AG04450 (cell line): ENCODE results near the gene TDP1. TPM values are rescaled to one million over a fixed set of nuclear protein-coding genes. Genes with fewer than 3 reads are reported as not detected.

ENCODE experiments used
- CTCF ChIA-PET: fragments of 300-600, 350-600 bp; formaldehyde crosslinking; extraction: SDS; loops from one replicate; lab custom pipeline; 2022; ENCODE audit warnings: antibody characterized with exemption, inconsistent platforms; lab: Charles Lee
- POLR2A ChIA-PET: fragments of 350-600 bp; formaldehyde crosslinking; extraction: SDS; loops from one replicate; lab custom pipeline; 2021; ENCODE audit warnings: antibody characterized with exemption, inconsistent platforms; lab: Yijun Ruan, JAX
- DNase-seq: peaks from one replicate; pipeline ENCODE4 v3.0.0-alpha.2; 2011; ENCODE audit warnings: low read depth, low spot score
- H3K27ac ChIP-seq: one replicate; pipeline ENCODE4 v1.5.1; 2012; ENCODE audit warnings: low read depth, low read length, control low read depth
- H3K27me3 ChIP-seq: one replicate; pipeline ENCODE4 v1.6.0; 2012; ENCODE audit warnings: low read length; ENCODE audit not compliant: control insufficient read depth, insufficient read depth
- H3K4me3 ChIP-seq: 2 replicates; pipeline ENCODE4 v1.5.1; 2011; ENCODE audit warnings: mild to moderate bottlenecking, low read depth, low read length, control low read depth
- H3K9me3 ChIP-seq: 2 replicates; pipeline ENCODE4 v1.5.1; 2012; ENCODE audit warnings: low read length; ENCODE audit not compliant: control insufficient read depth, insufficient read depth
- CTCF ChIP-seq: IDR thresholded peaks from 2 replicates; pipeline ENCODE4 v1.5.1; 2011; ENCODE audit warnings: low read depth, low read length, control low read depth, inconsistent platforms
- polyA plus RNA-seq: library from polyadenylated mRNA; depleted of rRNA; stranded (reverse); fragments of >200 nt; gene quantifications from 2 replicates; pipeline ENCODE4 v1.2.3, GENCODE V29; 2011

TDP1 gene
- polyA plus RNA-seq, 1 experiment: 19.0 TPM

- H3K9me3 ChIP-seq: no peaks in the 10 kb centered on the region
- ChIA-PET CTCF (no interaction called here), POLR2A (no interaction called here)
- no peak for TF ChIP-seq CTCF
- H3K27ac ChIP-seq: no peak overlapping the region
- H3K27me3 ChIP-seq: no peaks in the 10 kb centered on the region
- no peak for DNase-seq
- H3K4me3 ChIP-seq: no peak overlapping the region
Observed at GRCh38 chr14:90034156-90034555, 78.4 kb downstream of the TDP1 start.

DNA sequence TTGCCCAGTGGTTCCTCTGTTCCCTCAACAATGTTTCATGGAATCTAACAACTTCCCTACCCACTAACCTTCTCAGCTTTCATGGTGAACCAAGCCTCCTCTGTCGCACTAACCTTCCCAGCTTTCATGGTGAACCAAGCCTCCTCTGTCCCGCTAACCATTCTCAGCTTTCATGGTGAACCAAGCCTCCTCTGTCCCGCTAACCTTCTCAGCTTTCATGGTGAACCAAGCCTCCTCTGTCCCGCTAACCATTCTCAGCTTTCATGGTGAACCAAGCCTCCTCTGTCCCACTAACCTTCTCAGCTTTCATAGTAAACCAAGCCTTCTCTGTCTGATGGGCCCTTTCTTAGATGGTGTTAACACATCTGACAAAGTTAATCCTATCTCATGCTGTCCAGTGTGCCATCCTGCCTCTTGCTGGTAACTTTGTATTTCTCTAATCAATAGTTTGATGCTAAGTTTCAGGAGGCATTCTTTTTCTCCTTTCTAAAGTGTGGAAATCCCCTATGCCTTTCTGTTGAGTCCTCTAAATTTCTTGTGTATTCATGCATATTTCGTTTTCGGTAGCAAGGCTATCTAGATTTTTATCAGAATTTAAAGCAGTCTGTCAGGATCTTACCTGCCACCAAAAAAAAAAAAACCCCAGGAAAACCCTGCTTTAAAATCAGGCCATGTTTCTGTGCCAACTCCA, 79.3 kb downstream of the TDP1 start:
- ChIA-PET CTCF (no interaction called here), POLR2A (no interaction called here)
- Histone ChIP-seq H3K9me3 (no peaks in the 10 kb centered on the region), H3K27me3 (no peaks in the 10 kb centered on the region), H3K4me3 (no peak overlapping the region), H3K27ac (no peak overlapping the region)
- no peak for DNase-seq
- TF ChIP-seq CTCF: no peak

DNA sequence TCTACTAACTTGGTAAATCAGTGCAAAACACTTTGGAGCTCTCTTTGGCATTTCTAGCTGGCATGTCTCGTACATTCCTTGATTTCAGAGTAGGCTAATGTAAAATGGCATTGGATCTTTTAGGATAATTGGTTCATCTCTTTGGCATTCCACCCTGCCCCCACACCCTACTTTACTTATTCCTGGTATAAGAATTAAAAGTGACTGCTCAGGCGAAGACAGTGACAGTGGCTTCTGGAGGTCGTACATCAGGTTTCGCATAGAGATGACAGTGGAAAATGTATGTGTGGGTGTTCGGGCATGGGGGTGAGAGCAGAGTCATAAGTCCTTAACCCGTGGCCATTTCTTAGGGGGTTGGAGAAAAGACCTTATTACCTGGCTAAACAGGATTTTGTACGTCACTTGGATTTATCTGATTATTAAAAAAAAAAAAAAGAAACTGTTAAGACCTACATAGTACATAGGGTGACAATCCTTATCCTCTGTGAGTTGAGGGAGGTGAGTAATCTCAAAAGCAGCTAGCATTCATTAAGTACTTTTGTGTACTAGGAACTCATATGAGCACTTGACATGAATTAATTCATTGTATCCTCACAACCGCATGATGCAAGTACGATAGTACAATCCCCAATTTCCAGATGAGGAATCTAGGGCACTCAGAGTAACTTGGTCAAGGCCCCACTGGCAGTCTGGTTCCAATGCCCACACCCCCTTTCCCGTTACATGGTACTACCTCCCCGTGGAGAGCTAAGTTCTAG, 83.7 kb downstream of the TDP1 start:
- no peak for DNase-seq
- no peaks in the 10 kb centered on the region for H3K27me3 ChIP-seq
- H3K27ac ChIP-seq: no peak overlapping the region
- ChIA-PET CTCF (interaction anchor here (0.6 kb wide), 2 partner anchors 67 to 114 kb away, joined by 3 to 4 read pairs; no protein-coding TSS in a partner anchor), POLR2A (no interaction called here)
- no peak for TF ChIP-seq CTCF
- H3K4me3 ChIP-seq: no peak overlapping the region
- H3K9me3 ChIP-seq: no peaks in the 10 kb centered on the region

GRCh38 chr14:90040411-90040810, 84.7 kb downstream of the TDP1 start:
- Histone ChIP-seq H3K27ac (no peak overlapping the region), H3K4me3 (no peak overlapping the region), H3K27me3 (no peaks in the 10 kb centered on the region), H3K9me3 (no peaks in the 10 kb centered on the region)
- no peak for DNase-seq
- no peak for TF ChIP-seq CTCF
- ChIA-PET CTCF (interaction anchor here (1.2 kb wide), 1 partner anchor 68 kb away, joined by 4 read pairs; no protein-coding TSS in a partner anchor), POLR2A (no interaction called here)
